NCI-H2196 (cell line): ENCODE results near the gene CALB2.
"Not testable (repeated sequence)": the region's sequence is repeated elsewhere in the genome, so short reads cannot be mapped to it uniquely, and the experiment has no call there.

ENCODE experiments used
- DNase-seq: peaks from one replicate; lab custom pipeline; 2025; ENCODE audit not compliant: unreplicated experiment; lab: John Stamatoyannopoulos, UW

CALB2 gene, protein sequence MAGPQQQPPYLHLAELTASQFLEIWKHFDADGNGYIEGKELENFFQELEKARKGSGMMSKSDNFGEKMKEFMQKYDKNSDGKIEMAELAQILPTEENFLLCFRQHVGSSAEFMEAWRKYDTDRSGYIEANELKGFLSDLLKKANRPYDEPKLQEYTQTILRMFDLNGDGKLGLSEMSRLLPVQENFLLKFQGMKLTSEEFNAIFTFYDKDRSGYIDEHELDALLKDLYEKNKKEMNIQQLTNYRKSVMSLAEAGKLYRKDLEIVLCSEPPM

GRCh38 chr16:71358464-71358998 is at the start of gene CALB2:
TSS of gene CALB2 (plus strand) at chr16:71358723. CDS start at chr16:71358793, 70 bp downstream.
- DNase-seq, result peak; percentile 63

GRCh38 chr16:71311553-71312158 is 46.9 kb upstream of the CALB2 start:
- DNase-seq, result peak; percentile 1

- not testable (repeated sequence) for DNase-seq
Observed at GRCh38 chr16:71313591-71313990, 44.9 kb upstream of the CALB2 start.

GRCh38 chr16:71315269-71315668 is 43.3 kb upstream of the CALB2 start:
- no peak for DNase-seq

- no peak for DNase-seq
Observed at GRCh38 chr16:71319999-71320398, 38.5 kb upstream of the CALB2 start.

DNA sequence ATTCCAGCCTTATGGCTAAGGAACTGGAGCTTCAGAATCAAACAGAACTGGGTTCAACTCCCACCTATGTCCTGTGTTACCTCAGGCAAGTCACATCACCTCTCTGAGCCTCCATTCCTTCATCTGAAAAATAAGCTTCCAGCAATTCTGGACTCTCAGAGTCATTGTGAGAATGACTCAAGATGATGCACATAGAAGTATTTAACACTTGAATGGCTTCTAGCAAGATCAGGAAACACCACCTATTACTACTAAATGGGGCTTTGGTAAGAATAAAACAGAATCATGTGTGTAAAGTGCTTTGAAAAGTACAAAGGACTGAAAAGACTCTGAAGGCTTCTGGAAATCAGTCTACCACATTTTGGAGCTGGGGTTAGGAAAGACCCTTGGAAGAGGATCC is 30.8 kb upstream of the CALB2 start:
- no peak for DNase-seq

- no peak for DNase-seq
Observed at GRCh38 chr16:71328151-71328550, 30.4 kb upstream of the CALB2 start.

- DNase-seq, result no peak
Observed at GRCh38 chr16:71337631-71338030, 20.9 kb upstream of the CALB2 start.

- DNase-seq, result no peak
Observed at GRCh38 chr16:71338193-71338592, 20.3 kb upstream of the CALB2 start.

DNA sequence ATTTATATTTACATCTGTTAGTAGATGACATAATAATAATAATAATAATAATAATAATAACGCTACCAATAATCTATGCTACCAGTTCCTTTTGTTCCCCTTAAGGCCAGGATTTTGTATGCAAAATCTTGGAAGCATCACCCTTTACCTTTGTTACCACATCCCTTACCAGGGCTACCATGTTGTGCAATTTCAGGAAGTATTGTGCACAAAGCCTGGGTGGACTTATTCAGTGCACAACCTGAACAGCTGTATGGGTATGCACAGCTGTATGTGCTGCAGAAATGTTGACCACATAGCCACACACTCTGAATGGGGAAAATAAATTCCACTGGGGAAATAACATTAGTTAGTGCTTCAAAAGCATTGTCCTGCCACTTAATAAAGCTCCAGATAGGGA is 19.9 kb upstream of the CALB2 start:
- no peak for DNase-seq

GRCh38 chr16:71339236-71340171 is 19.0 kb upstream of the CALB2 start:
- peak; percentile 17 for DNase-seq

GRCh38 chr16:71340406-71340805 is 18.1 kb upstream of the CALB2 start:
- DNase-seq, result no peak

DNA sequence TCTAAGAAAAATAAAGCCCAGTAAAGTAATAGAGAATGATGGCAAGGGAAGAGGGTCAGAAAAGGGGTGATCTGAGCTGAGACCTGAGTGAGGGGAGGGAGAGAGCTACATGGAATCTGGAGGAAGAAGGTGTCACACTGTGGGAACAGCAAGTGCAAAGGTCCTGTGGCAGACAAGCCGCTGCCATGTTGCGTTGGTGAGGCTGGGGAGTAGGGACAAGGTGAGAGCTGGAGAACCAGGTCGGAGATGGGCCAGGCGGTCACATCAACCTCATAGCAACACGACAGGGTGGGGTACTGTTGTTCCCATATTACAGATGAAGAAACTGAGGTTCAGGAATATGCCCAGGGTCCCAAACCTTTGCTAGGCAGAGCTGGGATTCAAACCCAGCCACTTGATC is 16.6 kb upstream of the CALB2 start:
- DNase-seq, result no peak

DNA sequence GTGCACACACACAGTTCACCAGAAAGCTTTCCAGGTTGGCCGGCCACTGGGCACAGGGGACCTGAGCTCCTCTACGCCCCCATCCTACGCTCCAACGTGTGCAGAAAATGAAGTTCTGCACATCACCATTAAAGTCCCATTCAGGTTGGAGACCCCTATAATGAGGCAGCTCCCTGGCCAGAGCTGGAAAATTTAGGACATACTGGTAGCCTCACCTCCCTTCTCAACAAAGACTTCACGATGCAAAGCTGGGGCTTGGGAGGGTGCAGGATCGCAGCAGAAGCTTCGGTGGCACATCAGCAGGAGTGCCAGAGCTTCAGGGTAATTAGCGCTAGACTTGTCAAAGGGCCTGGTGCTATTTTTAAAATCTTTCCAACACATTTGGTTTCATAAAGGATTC is 15.4 kb upstream of the CALB2 start:
- no peak for DNase-seq

DNA sequence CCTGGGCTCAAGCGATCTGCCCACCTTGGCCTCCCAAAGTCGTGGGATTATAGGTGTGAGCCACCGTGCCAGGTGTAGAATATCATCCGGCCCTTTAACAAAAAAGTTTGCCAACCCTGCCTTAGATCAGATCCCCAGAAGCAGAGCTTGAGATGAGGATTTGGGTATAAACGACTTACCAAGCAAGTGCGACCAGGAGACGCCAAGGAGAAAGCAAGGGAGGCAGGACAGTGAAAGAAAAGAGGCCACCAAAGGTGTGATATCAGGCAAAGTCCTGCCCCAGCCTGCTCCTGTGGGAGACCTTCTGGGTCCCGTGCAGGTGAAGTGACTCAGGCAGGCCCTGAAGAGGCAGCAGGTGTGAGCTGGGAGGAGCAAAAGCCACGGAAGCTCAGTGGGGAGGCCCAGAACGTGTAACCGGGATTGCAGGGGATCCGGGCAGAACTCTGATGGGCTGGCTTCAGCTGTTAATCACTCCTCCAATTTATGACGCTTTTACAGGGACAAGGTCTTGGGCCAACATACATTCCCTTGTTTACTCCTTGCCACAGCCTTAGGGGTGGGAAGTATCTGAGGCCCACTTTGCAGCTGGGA is 14.1 kb upstream of the CALB2 start:
- peak; percentile 27 for DNase-seq

DNA sequence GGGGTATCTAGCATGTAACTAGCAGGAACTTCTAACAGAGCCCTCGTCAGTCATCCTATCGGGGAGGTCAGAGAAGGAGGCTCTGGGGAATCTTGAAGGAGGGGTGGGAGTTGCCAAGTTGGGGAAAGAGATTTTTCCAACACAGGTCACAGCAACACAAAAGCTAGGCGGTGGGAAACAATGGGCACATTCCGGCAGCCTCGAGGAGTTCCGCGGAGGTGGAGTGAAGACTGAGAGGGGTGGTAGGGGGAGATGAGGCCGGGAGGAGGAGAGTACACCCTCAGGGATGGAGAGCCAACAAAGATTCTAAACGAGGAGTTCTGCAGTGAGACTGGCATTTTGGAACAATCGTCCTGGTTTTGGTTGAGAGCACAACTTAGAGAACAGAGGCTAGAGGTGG is 13.5 kb upstream of the CALB2 start:
- no peak for DNase-seq

GRCh38 chr16:71347146-71347545 is 11.4 kb upstream of the CALB2 start:
- no peak for DNase-seq

DNA sequence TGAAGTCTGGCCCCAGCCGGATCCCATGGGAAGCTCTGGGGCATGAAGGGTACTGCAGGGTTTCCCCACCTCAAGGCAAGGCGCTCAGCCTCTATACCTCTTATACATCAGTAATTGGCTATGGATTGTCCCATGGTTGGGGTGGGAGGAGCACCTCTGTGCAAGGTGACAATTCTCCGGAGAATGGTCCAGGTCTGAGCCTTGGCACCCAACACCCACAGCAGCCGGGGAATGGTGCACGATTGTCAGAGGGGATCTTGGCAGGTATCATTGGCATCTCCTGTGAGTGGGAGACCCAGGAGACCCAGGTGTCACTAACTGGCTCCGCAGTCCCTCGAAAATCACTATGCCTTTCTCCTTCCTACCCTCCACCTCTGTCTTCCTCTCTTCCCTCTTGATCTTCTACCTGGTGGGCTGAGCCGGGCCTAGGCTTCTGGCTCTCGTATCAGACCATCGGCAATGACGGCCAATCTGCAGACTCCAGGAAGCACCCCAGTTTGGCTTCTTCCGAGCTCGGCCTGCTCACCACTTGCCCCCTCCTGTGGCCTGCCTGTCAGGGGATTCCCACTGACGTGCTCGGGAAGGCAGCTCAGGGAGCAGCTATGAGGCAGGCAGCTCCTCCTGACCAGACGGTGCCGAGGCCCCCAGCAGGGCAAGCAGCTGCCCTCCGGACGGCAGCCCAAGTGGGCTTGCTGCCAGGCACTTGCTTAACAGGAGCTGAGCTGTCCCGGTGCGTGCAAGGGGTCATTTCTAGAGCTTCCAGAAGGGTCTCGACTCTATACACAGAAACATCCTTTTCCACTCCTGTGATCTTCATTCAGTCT is 10.0 kb upstream of the CALB2 start:
- no peak for DNase-seq

DNA sequence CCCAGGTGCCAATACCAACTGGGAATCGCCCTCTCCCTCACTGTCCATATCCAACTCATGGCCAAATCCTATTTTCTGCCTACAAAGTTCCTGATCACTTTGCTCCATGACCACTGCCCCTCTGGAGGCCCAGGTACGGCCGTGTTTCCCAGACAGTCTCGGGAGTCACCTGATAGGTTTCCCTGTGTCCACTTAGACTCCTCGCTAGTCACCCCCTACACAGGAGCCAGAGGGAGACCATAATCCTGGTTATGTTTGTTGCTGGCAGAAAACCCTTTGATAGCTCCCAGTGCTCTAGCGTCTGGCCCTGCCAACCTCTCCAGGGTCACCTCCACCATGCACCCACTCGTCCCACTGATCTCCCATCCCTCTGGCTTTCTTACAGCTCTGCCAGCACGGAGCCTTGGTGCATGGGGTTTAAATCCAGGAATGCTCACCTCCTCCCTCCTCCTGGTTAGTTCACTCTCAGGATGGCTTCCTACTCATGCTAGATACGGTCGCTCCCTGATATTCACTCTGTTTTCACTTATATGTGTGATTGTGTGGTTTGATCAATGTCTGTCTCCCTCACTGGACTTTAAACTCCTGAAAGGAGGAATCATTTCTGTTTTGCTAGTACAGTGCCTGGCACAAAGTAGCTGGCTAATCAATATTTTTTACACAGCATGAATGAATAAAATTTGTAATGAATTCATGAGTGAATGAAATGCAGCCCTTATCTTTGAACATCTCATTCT is 7.5 kb upstream of the CALB2 start:
- DNase-seq, result no peak

DNA sequence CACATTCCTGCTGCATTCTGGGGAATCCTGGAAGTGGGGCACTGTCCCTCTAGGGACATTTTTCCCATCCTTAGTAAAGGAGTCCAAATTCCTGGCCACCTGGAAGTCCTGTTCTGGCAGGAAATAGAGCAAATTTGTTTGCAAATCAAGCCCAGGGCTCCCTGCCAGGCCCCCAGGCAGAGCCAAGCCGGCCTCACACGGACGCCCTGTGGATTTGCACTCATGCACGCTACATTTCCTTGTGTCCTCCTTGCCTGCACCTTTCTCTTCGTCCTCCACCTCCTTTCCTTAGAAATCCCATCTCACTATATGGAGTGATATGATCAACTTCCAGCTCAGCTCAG is 7.0 kb upstream of the CALB2 start:
- DNase-seq, result no peak
